AG09319 (cell line): Measurements from ENCODE around the gene STKLD1.

Experiments used
- DNase-seq: peaks from one replicate; pipeline ENCODE4 v3.0.0-alpha.2; 2010; ENCODE audit warnings: low read depth; ENCODE audit errors: extremely low read depth
- CTCF ChIP-seq: IDR thresholded peaks from 2 replicates; pipeline ENCODE4 v1.5.1; 2011; ENCODE audit warnings: low read depth, mild to moderate bottlenecking, inconsistent platforms, low read length, moderate library complexity

The STKLD1 gene

GRCh38 chr9:133397895-133398294 lies 21.7 kb downstream of the STKLD1 start:
- TF ChIP-seq CTCF, result no peak
- no peak for DNase-seq

- no peak for TF ChIP-seq CTCF
- no peak for DNase-seq
These were observed 24.1 kb downstream of the STKLD1 start for GRCh38 chr9:133400292-133400691.

- no peak for TF ChIP-seq CTCF
- no peak for DNase-seq
These were observed 25.4 kb downstream of the STKLD1 start for GRCh38 chr9:133401588-133401987.

- no peak for DNase-seq
- TF ChIP-seq CTCF, result no peak
These were observed 26.5 kb downstream of the STKLD1 start for GRCh38 chr9:133402689-133403088.

- TF ChIP-seq CTCF, result peak; percentile 53
- DNase-seq, result no peak
These were observed 27.7 kb downstream of the STKLD1 start for GRCh38 chr9:133403766-133404453.

GRCh38 chr9:133404454-133405002 lies 28.4 kb downstream of the STKLD1 start:
- DNase-seq, result no peak
- no peak for TF ChIP-seq CTCF

- no peak for TF ChIP-seq CTCF
- peak; percentile 7 for DNase-seq
These were observed 29.6 kb downstream of the STKLD1 start for GRCh38 chr9:133405508-133406438.
